Gastrocnemius medialis (tissue), 4 donors: Measurements from ENCODE around the gene PNMA8B. TPM values are rescaled to one million over a fixed set of nuclear protein-coding genes. Genes with fewer than 3 reads are reported as not detected.

ENCODE experiments used
- ATAC-seq, 2 donors: fragments of 150-250 bp; one replicate each; pipeline ENCODE4 v1.9.1; 2016
- DNase-seq, 2 donors: peaks; one replicate each; pipeline ENCODE4 v3.0.0-alpha.2; 2019
- H3K27ac ChIP-seq, 4 donors: fragments of 200-600 bp; sonication (generic); 1 replicate in 1 of 4; 2 replicates in 3 of 4; pipeline ENCODE4 v1.5.1; 2016 to 2018; ENCODE audit warnings: mild to moderate bottlenecking in 2 of 4, moderate library complexity in 1 of 4
- H3K27me3 ChIP-seq, 3 donors: fragments of 200-600 bp; sonication (generic) in 2 of 3; 1 replicate in 1 of 3; 2 replicates in 2 of 3; pipeline versions ENCODE4 v1.5.1 to v1.6.0; 2016 to 2019; ENCODE audit warnings: mild to moderate bottlenecking in 1 of 3, moderate library complexity in 1 of 3
- H3K36me3 ChIP-seq, 2 donors: fragments of 200-600 bp; sonication (generic) in 1 of 2; one replicate each; pipeline ENCODE4 v1.5.1; 2017 to 2018
- H3K4me1 ChIP-seq, 2 donors: fragments of 200-600 bp; sonication (generic) in 1 of 2; one replicate each; pipeline ENCODE4 v1.5.1; 2016 to 2017; ENCODE audit warnings: mild to moderate bottlenecking in 2 of 2
- H3K4me3 ChIP-seq, 4 donors: fragments of 200-600 bp; sonication (generic) in 3 of 4; 1 replicate in 1 of 4; 2 replicates in 3 of 4; pipeline ENCODE4 v1.5.1; 2016 to 2019; ENCODE audit warnings: mild to moderate bottlenecking in 2 of 4
- H3K9me3 ChIP-seq, 3 donors: fragments of 200-600 bp; sonication (generic) in 2 of 3; 1 replicate in 1 of 3; 2 replicates in 2 of 3; pipeline ENCODE4 v1.5.1; 2016 to 2019
- POLR2A ChIP-seq, 2 donors: fragments of 450-650 bp; IDR thresholded peaks; one replicate each; pipeline ENCODE4 v1.6.1; 2017; ENCODE audit warnings: antibody characterized with exemption in 2 of 2, mild to moderate bottlenecking in 2 of 2, moderate library complexity in 2 of 2
- in situ Hi-C, 4 donors: fragments of 200-750 bp; cut with MboI; loops; one replicate each; pipeline versions ENCODE4 v1.15.0 to v1.8.0; 2017; ENCODE audit warnings: low sequenced_read_pairs in 4 of 4
- intact Hi-C: fragments of 100-400 bp; cut with DNase I; formaldehyde crosslinking; loops from one replicate; pipeline ENCODE4 v1.15.1; 2023; ENCODE audit warnings: low total_unique reads
- total RNA-seq, 4 donors: library from RNA; depleted of rRNA; stranded (reverse); fragments of >200 nt; gene quantifications; one replicate each; pipeline versions ENCODE4 v1.1.0 to v1.2.3, GENCODE V29; 2016
- TF ChIP-seq, protein P1 (sequence below), 5 experiments: fragments of 450-650 bp in 3 of 5; fragments of 200-600 bp in 2 of 5; sonication (generic) in 2 of 5; IDR thresholded peaks in 4 of 5; conservative IDR thresholded peaks in 1 of 5; 1 replicate in 4 of 5; 2 replicates in 1 of 5; pipeline ENCODE4 v1.5.1; 2016 to 2019; ENCODE audit warnings: antibody characterized with exemption in 5 of 5, mild to moderate bottlenecking in 3 of 5, moderate library complexity in 3 of 5

Gene PNMA8B
- total RNA-seq, 4 donors from 2014 or later, result 0.07 to 0.18 (median 0.15) TPM

DNA sequence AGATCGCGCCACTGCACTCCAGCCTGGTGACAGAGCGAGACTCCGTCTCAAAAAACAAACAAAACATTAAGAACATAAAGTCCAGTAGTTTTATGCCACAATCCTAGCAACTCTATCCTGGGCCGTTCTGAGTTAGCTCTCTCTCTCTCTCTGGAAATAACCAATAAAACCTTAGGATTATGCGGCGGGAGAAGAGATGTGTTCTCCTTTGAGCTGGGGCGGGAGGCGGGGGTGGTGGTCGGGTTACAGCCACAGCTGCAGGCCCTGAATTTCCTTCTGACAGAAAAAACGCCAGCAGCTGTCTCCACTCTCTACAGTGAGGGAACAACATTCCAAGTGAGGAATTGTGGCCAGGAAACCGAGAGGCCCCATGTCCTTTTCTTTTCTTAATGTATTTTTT, 15.3 kb downstream of the PNMA8B start:
- Histone ChIP-seq H3K27ac (peak overlapping the region; percentile 37 to 53 (median 46)), H3K27me3 (peaks cover 15 to 17% (median 16%) of the 10 kb centered on the region in 3 donors), H3K4me3 (no peak overlapping the region), H3K9me3 (no peaks in the 10 kb centered on the region), H3K36me3 (no peaks in the 10 kb centered on the region), H3K4me1 (no peaks in the 10 kb centered on the region)
- ATAC-seq, result peak; percentile 52 to 56
- DNase-seq, result no peak
- TF ChIP-seq, protein P1, sequence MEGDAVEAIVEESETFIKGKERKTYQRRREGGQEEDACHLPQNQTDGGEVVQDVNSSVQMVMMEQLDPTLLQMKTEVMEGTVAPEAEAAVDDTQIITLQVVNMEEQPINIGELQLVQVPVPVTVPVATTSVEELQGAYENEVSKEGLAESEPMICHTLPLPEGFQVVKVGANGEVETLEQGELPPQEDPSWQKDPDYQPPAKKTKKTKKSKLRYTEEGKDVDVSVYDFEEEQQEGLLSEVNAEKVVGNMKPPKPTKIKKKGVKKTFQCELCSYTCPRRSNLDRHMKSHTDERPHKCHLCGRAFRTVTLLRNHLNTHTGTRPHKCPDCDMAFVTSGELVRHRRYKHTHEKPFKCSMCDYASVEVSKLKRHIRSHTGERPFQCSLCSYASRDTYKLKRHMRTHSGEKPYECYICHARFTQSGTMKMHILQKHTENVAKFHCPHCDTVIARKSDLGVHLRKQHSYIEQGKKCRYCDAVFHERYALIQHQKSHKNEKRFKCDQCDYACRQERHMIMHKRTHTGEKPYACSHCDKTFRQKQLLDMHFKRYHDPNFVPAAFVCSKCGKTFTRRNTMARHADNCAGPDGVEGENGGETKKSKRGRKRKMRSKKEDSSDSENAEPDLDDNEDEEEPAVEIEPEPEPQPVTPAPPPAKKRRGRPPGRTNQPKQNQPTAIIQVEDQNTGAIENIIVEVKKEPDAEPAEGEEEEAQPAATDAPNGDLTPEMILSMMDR (IDR thresholded peaks at IDR 0.05 in 4 of 5, conservative IDR thresholded peaks at IDR 0.05 in 1 of 5), result no peak
- no peak for TF ChIP-seq POLR2A (IDR thresholded peaks at IDR 0.05)
- in situ Hi-C loops (loop anchor here in 3 of 4 donors (10.0 to 25.0 kb wide), 3 partner anchors 76 to 196 kb away; partner anchors contain the start of gene HIF3A (in 1 of the 3)), intact Hi-C loops (no loop called here)

DNA sequence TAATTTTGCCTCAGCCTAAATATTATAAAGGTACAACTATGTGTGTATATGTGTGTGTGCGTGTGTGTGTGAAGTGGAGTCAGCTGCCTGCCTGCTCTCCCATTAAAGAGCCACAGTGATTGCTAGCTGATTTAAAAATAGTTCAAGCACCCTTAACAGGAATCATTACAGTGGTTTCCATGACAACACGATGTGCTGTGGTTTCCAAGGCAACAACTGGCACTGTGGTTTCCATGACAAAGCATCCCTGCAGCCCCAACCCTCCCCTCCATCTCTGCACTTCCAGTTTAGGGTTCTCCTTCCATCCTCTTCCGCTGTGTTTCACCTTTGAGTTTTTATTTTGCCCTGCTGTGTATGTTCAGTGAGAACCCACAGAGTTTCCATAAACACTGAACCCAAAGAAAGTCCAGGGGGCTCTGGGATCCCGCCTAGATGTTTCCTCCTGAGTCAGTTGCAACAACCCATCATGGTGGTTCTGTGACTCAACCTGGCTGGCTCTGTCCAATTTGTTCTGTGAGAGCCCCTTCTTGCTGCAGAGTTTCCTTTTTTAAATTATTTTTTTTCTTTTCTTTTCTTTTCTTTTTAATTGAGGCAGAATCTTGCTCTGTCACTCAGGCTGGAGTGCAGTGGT, 17.2 kb downstream of the PNMA8B start:
- Histone ChIP-seq H3K36me3 (no peaks in the 10 kb centered on the region), H3K9me3 (no peaks in the 10 kb centered on the region), H3K4me3 (no peak overlapping the region), H3K27ac (no peak overlapping the region), H3K4me1 (no peaks in the 10 kb centered on the region), H3K27me3 (peaks cover 10 to 22% (median 15%) of the 10 kb centered on the region in 3 donors)
- no peak for DNase-seq
- TF ChIP-seq POLR2A (IDR thresholded peaks at IDR 0.05), result no peak
- TF ChIP-seq, protein P1 (IDR thresholded peaks at IDR 0.05 in 4 of 5, conservative IDR thresholded peaks at IDR 0.05 in 1 of 5), result no peak
- in situ Hi-C loops (loop anchor here in 1 of 4 donors (25.0 kb wide), 1 partner anchor 191 kb away; the partner anchor contains the start of gene HIF3A), intact Hi-C loops (no loop called here)
- no peak for ATAC-seq

DNA sequence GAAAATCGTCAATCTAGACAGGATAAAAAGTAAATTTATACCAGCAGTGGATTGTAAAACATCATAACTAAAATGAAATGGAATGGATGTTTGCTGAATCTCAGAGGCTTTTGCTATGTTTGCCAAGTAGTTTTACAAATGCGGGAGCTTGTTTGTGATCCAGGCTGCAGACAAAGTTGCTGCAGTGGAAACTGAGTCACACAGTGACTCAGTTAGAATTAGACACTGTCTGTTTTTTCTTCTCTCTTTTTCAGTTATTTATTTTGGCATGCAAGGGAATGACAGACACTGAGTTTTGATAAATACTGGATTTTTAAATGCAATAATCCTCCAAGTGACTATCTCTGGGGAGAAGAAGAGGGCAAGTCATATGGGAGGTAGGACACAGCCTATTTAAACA, 19.7 kb downstream of the PNMA8B start:
- Histone ChIP-seq H3K27me3 (peaks cover 1 to 22% (median 7%) of the 10 kb centered on the region in 3 donors), H3K4me3 (no peak overlapping the region), H3K4me1 (peaks cover 0 to 3% of the 10 kb centered on the region in 2 donors), H3K9me3 (no peaks in the 10 kb centered on the region), H3K36me3 (no peaks in the 10 kb centered on the region), H3K27ac (no peak overlapping the region)
- no peak for DNase-seq
- ATAC-seq, result no peak
- in situ Hi-C loops, result loop anchor here in 1 of 4 donors (25.0 kb wide), 1 partner anchor 189 kb away; the partner anchor contains the start of gene HIF3A
- intact Hi-C loops, result no loop called here
- TF ChIP-seq POLR2A (IDR thresholded peaks at IDR 0.05), result no peak
- TF ChIP-seq, protein P1 (IDR thresholded peaks at IDR 0.05 in 4 of 5, conservative IDR thresholded peaks at IDR 0.05 in 1 of 5), result no peak

DNA sequence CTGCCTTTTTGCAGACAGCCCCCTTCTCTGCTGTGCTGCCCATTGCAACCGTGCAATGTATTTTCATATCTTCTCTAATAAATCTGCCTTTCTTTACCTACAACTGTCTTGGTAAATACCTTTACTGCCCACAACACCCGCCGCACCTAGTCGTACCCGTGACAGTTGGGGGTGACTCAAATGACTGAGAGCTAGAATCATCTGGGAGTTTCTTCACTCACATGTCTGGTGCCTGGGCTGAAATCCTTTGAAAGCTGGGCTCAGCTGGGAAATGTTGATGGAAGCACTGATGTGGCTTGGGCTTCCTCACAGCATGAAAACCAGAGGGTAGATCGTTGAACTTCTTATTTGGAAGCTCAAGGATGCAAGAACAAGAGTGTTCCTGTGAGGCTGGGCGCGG, 21.5 kb downstream of the PNMA8B start:
- no peak for DNase-seq
- H3K27ac ChIP-seq, result no peak overlapping the region
- no peaks in the 10 kb centered on the region for H3K9me3 ChIP-seq
- intact Hi-C loops (no loop called here), in situ Hi-C loops (no loop called here)
- TF ChIP-seq, protein P1 (IDR thresholded peaks at IDR 0.05 in 4 of 5, conservative IDR thresholded peaks at IDR 0.05 in 1 of 5), result no peak
- TF ChIP-seq POLR2A (IDR thresholded peaks at IDR 0.05), result no peak
- peaks cover 0 to 20% (median 7%) of the 10 kb centered on the region in 3 donors for H3K27me3 ChIP-seq
- H3K4me1 ChIP-seq, result peaks cover 0 to 3% of the 10 kb centered on the region in 2 donors
- H3K36me3 ChIP-seq, result no peaks in the 10 kb centered on the region
- no peak for ATAC-seq
- no peak overlapping the region for H3K4me3 ChIP-seq
